OCI-LY7 (cell line): Measurements from ENCODE around the gene FBXO7.

ENCODE experiments used
- EZH2phosphoT487 ChIP-seq: fragments of 200-600 bp; sonication (generic); IDR thresholded peaks from 2 replicates; pipeline ENCODE4 v1.6.1; 2018; ENCODE audit warnings: low read depth, borderline replicate concordance, mild to moderate bottlenecking, mixed run types, antibody characterized with exemption, low read length, moderate library complexity, mixed read lengths
- TF ChIP-seq, protein P1 (sequence below): fragments of 200-600 bp; sonication (generic); conservative IDR thresholded peaks from 2 replicates; pipeline ENCODE4 v1.5.1; 2014; ENCODE audit warnings: mild to moderate bottlenecking, antibody characterized with exemption, low read length, moderate library complexity, mixed read lengths

DNA sequence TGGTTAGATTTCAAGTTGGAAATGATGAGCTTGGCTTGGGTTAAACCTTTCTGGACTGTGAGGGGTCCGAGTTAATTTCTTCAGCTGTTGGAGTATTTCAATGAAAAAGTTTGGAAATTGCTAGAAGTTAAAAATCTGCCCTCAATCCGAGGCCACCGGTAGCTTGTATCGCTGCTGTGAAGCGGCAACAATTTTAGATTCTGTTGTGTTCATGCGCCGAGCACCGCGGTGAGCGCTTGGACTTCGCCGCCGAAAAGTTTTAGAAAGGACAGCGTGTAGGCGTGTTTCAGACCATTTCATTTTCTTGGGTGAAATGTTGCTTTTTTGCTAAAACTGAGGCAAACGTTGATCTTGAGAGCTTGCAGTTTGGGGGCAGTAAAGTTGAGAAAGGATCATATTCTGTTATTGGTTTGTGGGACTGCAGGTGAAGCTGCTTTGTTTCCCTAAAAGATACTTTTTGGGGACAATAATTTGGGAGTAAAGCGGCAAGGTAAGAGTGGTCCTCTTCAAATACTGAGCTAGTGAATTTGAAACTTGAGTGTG, 928 bp downstream of the FBXO7 start:
- TF ChIP-seq, protein P1, sequence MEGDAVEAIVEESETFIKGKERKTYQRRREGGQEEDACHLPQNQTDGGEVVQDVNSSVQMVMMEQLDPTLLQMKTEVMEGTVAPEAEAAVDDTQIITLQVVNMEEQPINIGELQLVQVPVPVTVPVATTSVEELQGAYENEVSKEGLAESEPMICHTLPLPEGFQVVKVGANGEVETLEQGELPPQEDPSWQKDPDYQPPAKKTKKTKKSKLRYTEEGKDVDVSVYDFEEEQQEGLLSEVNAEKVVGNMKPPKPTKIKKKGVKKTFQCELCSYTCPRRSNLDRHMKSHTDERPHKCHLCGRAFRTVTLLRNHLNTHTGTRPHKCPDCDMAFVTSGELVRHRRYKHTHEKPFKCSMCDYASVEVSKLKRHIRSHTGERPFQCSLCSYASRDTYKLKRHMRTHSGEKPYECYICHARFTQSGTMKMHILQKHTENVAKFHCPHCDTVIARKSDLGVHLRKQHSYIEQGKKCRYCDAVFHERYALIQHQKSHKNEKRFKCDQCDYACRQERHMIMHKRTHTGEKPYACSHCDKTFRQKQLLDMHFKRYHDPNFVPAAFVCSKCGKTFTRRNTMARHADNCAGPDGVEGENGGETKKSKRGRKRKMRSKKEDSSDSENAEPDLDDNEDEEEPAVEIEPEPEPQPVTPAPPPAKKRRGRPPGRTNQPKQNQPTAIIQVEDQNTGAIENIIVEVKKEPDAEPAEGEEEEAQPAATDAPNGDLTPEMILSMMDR = no peak
- no peak for TF ChIP-seq EZH2phosphoT487
